ENCODE results near the gene LMX1B. TPM values are rescaled to one million over a fixed set of nuclear protein-coding genes. Genes with fewer than 3 reads are reported as not detected.

The LMX1B gene
- polyA plus RNA-seq, 3 donors, result 16.0 to 18.1 (median 17.0) TPM

- DNase-seq (ENCODE audit: low read depth in 3 of 3, low spot score in 2 of 3), result no peak
Observed at GRCh38 chr9:126630458-126631237, 16.9 kb downstream of the LMX1B start.

GRCh38 chr9:126631254-126631653 is 17.5 kb downstream of the LMX1B start:
- DNase-seq (ENCODE audit: low read depth in 3 of 3, low spot score in 2 of 3), result no peak

GRCh38 chr9:126633881-126634558 is 20.3 kb downstream of the LMX1B start:
- no peak for DNase-seq (ENCODE audit: low read depth in 3 of 3, low spot score in 2 of 3)

GRCh38 chr9:126635061-126635460 is 21.3 kb downstream of the LMX1B start:
- no peak for DNase-seq (ENCODE audit: low read depth in 3 of 3, low spot score in 2 of 3)

GRCh38 chr9:126635661-126636439 is 22.1 kb downstream of the LMX1B start:
- no peak for DNase-seq (ENCODE audit: low read depth in 3 of 3, low spot score in 2 of 3)

GRCh38 chr9:126636983-126637798 is 23.5 kb downstream of the LMX1B start:
- no peak for DNase-seq (ENCODE audit: low read depth in 3 of 3, low spot score in 2 of 3)

- no peak for DNase-seq (ENCODE audit: low read depth in 3 of 3, low spot score in 2 of 3)
Observed at GRCh38 chr9:126638571-126639132, 24.9 kb downstream of the LMX1B start.

- DNase-seq (ENCODE audit: low read depth in 3 of 3, low spot score in 2 of 3), result no peak
Observed at GRCh38 chr9:126639318-126640000, 25.7 kb downstream of the LMX1B start.

- DNase-seq (ENCODE audit: low read depth in 3 of 3, low spot score in 2 of 3), result no peak
Observed at GRCh38 chr9:126641118-126641851, 27.6 kb downstream of the LMX1B start.

GRCh38 chr9:126642010-126642744 is 28.4 kb downstream of the LMX1B start:
- no peak for DNase-seq (ENCODE audit: low read depth in 3 of 3, low spot score in 2 of 3)

- DNase-seq (ENCODE audit: low read depth in 3 of 3, low spot score in 2 of 3), result no peak
Observed at GRCh38 chr9:126642839-126643238, 29.1 kb downstream of the LMX1B start.

- no peak for DNase-seq (ENCODE audit: low read depth in 3 of 3, low spot score in 2 of 3)
Observed at GRCh38 chr9:126643945-126644527, 30.3 kb downstream of the LMX1B start.

- DNase-seq (ENCODE audit: low read depth in 3 of 3, low spot score in 2 of 3), result no peak
Observed at GRCh38 chr9:126646162-126646561, 32.4 kb downstream of the LMX1B start.

- no peak for DNase-seq (ENCODE audit: low read depth in 3 of 3, low spot score in 2 of 3)
Observed at GRCh38 chr9:126647585-126648411, 34.1 kb downstream of the LMX1B start.

GRCh38 chr9:126649477-126649876 is 35.7 kb downstream of the LMX1B start:
- no peak for DNase-seq (ENCODE audit: low read depth in 3 of 3, low spot score in 2 of 3)

GRCh38 chr9:126650404-126651341 is 36.9 kb downstream of the LMX1B start:
- DNase-seq (ENCODE audit: low read depth in 3 of 3, low spot score in 2 of 3), result no peak
